ENCODE data around the gene CLEC2L. TPM values are rescaled to one million over a fixed set of nuclear protein-coding genes. Genes with fewer than 3 reads are reported as not detected.

Gene CLEC2L
- total and polyA plus RNA-seq, 2 of the 13 experiments (the other 11 are each of a cell fraction or from before 2014, with no cell fraction given): 0.20 to 0.25 TPM

DNA sequence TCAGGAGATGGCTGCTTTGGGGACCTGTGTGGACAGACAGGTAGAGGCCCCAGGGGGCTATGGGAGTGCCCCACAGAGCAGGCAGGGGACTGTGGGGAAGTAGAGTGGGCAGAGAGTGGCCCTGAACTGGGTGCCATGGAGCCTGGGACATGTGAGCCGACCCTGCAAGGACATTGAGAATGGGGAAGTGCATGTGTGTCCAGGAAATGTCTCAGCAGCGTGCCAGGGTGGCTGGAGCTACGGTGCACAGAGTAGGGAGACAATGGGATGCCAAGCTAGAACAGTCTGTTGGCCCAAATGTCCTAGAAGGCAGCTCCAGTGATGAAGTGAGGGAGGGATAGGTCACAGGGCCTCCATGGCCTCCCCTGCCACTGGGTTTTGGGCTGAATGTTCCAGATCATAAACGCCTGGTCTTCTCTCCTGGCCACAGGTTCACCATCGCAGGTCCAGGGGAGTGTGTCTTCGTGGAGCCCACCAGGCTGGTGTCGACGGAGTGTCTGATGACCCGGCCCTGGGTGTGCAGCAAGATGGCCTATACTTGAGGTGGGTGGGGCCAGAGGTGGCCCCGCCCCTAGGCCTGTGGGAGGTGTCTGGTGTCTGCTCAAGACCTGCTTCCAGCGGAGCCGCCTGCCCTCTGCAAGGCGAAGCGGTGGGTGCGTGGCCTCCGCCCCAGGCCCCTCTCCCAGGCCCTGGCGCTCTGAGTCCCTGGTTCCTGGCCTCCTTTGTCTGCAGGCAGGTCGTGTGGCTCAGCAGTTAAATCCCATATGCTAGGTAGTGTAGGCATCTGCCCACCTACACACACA, 20.5 kb downstream of the CLEC2L start:
- no TSS peak for BruUV-seq (replicated peaks)
- no peak for FAIRE-seq
- no peak overlapping the region for H3K9ac ChIP-seq (ENCODE audit: insufficient read depth, low read depth, low read length)
- no peak overlapping the region for H2AFZ ChIP-seq (ENCODE audit: low read length)
- no peak overlapping the region for H3K27ac ChIP-seq (ENCODE audit: extremely low read length, insufficient read depth, low read length)
- DNase-seq (ENCODE audit: low spot score): no peak
- ChIA-PET CTCF (ENCODE audit: low intra/inter-chr PET ratio, low total read pairs) (no interaction called here), POLR2A (no interaction called here)
- WGBS (ENCODE audit: low lambda C conversion rate): 0% methylated on average over 3 of the region's 18 CpGs
- no peak overlapping the region for H3K4me2 ChIP-seq (ENCODE audit: low read depth, low read length)
- H3K4me1 ChIP-seq (ENCODE audit: insufficient read depth, low read length): peaks cover 15% of the 10 kb centered on the region
- H3K4me3 ChIP-seq (replicated peaks in 1 of 3; ENCODE audit: insufficient read depth in 1 of 3, low read depth in 2 of 3, low read length in 3 of 3): no peak overlapping the region
- peaks cover 12 to 70% of the 10 kb centered on the region in 2 experiments for H3K27me3 ChIP-seq (ENCODE audit: control insufficient read depth in 1 of 2, insufficient read depth in 2 of 2, low read length in 2 of 2)
- TF ChIP-seq, protein P1, sequence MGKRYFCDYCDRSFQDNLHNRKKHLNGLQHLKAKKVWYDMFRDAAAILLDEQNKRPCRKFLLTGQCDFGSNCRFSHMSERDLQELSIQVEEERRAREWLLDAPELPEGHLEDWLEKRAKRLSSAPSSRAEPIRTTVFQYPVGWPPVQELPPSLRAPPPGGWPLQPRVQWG (CRISPR knock-in tag; IDR thresholded peaks at IDR 0.05; ENCODE audit: borderline replicate concordance, low read depth): no peak
- no peak for TF ChIP-seq ZIK1 (CRISPR knock-in tag; IDR thresholded peaks at IDR 0.05; ENCODE audit: borderline replicate concordance, low read depth)
- TF ChIP-seq ELF3 (CRISPR knock-in tag; IDR thresholded peaks at IDR 0.05): no peak
- TF ChIP-seq RAD51 (IDR thresholded peaks at IDR 0.05; ENCODE audit: borderline replicate concordance): no peak
- TF ChIP-seq, protein P2, sequence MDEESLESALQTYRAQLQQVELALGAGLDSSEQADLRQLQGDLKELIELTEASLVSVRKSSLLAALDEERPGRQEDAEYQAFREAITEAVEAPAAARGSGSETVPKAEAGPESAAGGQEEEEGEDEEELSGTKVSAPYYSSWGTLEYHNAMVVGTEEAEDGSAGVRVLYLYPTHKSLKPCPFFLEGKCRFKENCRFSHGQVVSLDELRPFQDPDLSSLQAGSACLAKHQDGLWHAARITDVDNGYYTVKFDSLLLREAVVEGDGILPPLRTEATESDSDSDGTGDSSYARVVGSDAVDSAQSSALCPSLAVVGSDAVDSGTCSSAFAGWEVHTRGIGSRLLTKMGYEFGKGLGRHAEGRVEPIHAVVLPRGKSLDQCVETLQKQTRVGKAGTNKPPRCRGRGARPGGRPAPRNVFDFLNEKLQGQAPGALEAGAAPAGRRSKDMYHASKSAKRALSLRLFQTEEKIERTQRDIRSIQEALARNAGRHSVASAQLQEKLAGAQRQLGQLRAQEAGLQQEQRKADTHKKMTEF (CRISPR knock-in tag; IDR thresholded peaks at IDR 0.05): no peak
- no peak for TF ChIP-seq ZNF792 (CRISPR knock-in tag; IDR thresholded peaks at IDR 0.05)
- no peak for TF ChIP-seq EED (CRISPR knock-in tag; IDR thresholded peaks at IDR 0.05)
- no peaks in the 10 kb centered on the region for H4K20me1 ChIP-seq (ENCODE audit: insufficient read depth, low read length)
- H3K36me3 ChIP-seq (replicated peaks in 1 of 2; ENCODE audit: control insufficient read depth in 1 of 2, insufficient read depth in 2 of 2, low read length in 2 of 2): no peaks in the 10 kb centered on the region
- no peaks in the 10 kb centered on the region for H3K9me3 ChIP-seq (ENCODE audit: low read length)
- intact Hi-C loops (cut with micrococcal nuclease; ENCODE audit: unreplicated experiment): no loop called here
- H3K79me2 ChIP-seq (ENCODE audit: insufficient read depth, low read length): no peaks in the 10 kb centered on the region
- ATAC-seq: 0 out of 3 replicates have a peak, but pooled peaks have one; percentile 8
- in situ Hi-C loops (cut with HindIII; ENCODE audit: extremely low pct_ligation_motif_present, low pct_unique_long_range_greater_than_20kb): no loop called here

Measured in HepG2 (cell line).